A549 (cell line): ENCODE data around the gene MOCOS. TPM values are rescaled to one million over a fixed set of nuclear protein-coding genes. Genes with fewer than 3 reads are reported as not detected.

Source experiments
- ATAC-seq, 2 experiments: fragments of 200-7000 bp in 1 of 2; fragments of >200 bp in 1 of 2; cut with Nextera tagmentation in 1 of 2; cut with Tn5 transposase in 1 of 2; 3 replicates each; pipeline versions ENCODE4 v1.8.0 to v1.9.1; 2018 to 2020; ENCODE audit warnings: mild to moderate bottlenecking in 1 of 2, moderate library complexity in 1 of 2
- CTCF ChIA-PET: fragments of 300-600 bp; sonication (Branson Sonifier 250); formaldehyde crosslinking; extraction: SDS; loops from one replicate; lab custom pipeline; 2021; ENCODE audit warnings: antibody characterized with exemption, inconsistent platforms; lab: Yijun Ruan, JAX
- POLR2A ChIA-PET: fragments of 350-600 bp; formaldehyde crosslinking; extraction: SDS; loops from one replicate; lab custom pipeline; 2021; ENCODE audit warnings: antibody characterized with exemption, inconsistent platforms; lab: Yijun Ruan, JAX
- DNase-seq, 2 experiments: peaks; one replicate each; pipeline versions ENCODE4 v3.0.0 to v3.0.0-alpha.2; 2011 to 2016; ENCODE audit warnings: low read depth in 1 of 2, low spot score in 1 of 2
- FAIRE-seq: peaks from 2 replicates; lab custom pipeline; 2011; peaks lifted over from hg19 to GRCh38; lab: Jason Lieb, UNC
- H3K27ac ChIP-seq, 2 experiments: fragments of >200 bp; sonication (Bioruptor Twin); formaldehyde crosslinking; 3 replicates each; pipeline ENCODE4 v1.5.1; 2016 to 2017
- H3K4me1 ChIP-seq: fragments of >200 bp; sonication (Bioruptor Twin); formaldehyde crosslinking; 3 replicates; pipeline ENCODE4 v1.6.1; 2016
- H3K4me2 ChIP-seq: fragments of >200 bp; sonication (Bioruptor Twin); formaldehyde crosslinking; 3 replicates; pipeline ENCODE4 v1.6.1; 2016
- H3K4me3 ChIP-seq: fragments of >200 bp; sonication (Bioruptor Twin); formaldehyde crosslinking; 3 replicates; pipeline ENCODE4 v1.5.1; 2016
- H3K9me3 ChIP-seq: fragments of >200 bp; sonication (Bioruptor Twin); formaldehyde crosslinking; 3 replicates; pipeline ENCODE4 v1.6.1; 2016
- ATOH8 ChIP-seq: fragments of 250-450 bp; sonication (Bioruptor Pico); IDR thresholded peaks from 2 replicates; pipeline ENCODE4 v1.5.0; 2020; ENCODE audit warnings: low read depth, mild to moderate bottlenecking, moderate library complexity
- BHLHE40 ChIP-seq: IDR thresholded peaks from 2 replicates; pipeline ENCODE4 v1.6.1; 2012; ENCODE audit warnings: low read depth, low read length, inconsistent platforms
- CBX8 ChIP-seq: fragments of 200-600 bp; sonication (generic); IDR thresholded peaks from 2 replicates; pipeline ENCODE4 v1.6.1; 2016
- CTCF ChIP-seq: fragments of >200 bp; sonication (Bioruptor Twin); formaldehyde crosslinking; IDR thresholded peaks from 3 replicates; pipeline ENCODE4 v1.5.1; 2016
- E2F6 ChIP-seq: IDR thresholded peaks from 2 replicates; pipeline ENCODE4 v1.6.1; 2012; ENCODE audit warnings: low read depth, borderline replicate concordance
- EHMT2 ChIP-seq: fragments of 200-600 bp; sonication (generic); IDR thresholded peaks from 2 replicates; pipeline ENCODE4 v1.6.1; 2016; ENCODE audit warnings: antibody characterized with exemption, low read depth, mild to moderate bottlenecking, moderate library complexity
- EP300 ChIP-seq, 2 experiments: fragments of >200 bp; sonication (Bioruptor Twin); formaldehyde crosslinking; IDR thresholded peaks; 2 replicates in 1 of 2; 3 replicates in 1 of 2; pipeline ENCODE4 v1.6.1; 2016 to 2017
- FOSL2 ChIP-seq, 2 experiments: fragments of 450-650 bp in 1 of 2; fragments of >200 bp in 1 of 2; sonication (Bioruptor Twin) in 1 of 2; formaldehyde crosslinking; IDR thresholded peaks; 2 replicates each; pipeline versions ENCODE4 v1.5.0 to v1.6.1; 2016 to 2020; ENCODE audit warnings: mild to moderate bottlenecking in 1 of 2, moderate library complexity in 1 of 2
- GATA3 ChIP-seq: IDR thresholded peaks from 2 replicates; pipeline ENCODE4 v1.6.1; 2012; ENCODE audit warnings: borderline replicate concordance
- HDAC2 ChIP-seq: fragments of 200-600 bp; sonication (generic); IDR thresholded peaks from 2 replicates; pipeline ENCODE4 v1.6.1; 2016
- HEYL ChIP-seq: fragments of 250-450 bp; sonication (Bioruptor Pico); IDR thresholded peaks from 2 replicates; pipeline ENCODE4 v1.8.0; 2021; ENCODE audit warnings: mild to moderate bottlenecking, moderate library complexity
- JUNB ChIP-seq: fragments of >200 bp; sonication (Bioruptor Twin); formaldehyde crosslinking; IDR thresholded peaks from 2 replicates; pipeline ENCODE4 v1.6.1; 2016
- MAZ ChIP-seq: fragments of 150-350 bp; IDR thresholded peaks from 2 replicates; pipeline ENCODE4 v1.6.1; 2014; ENCODE audit warnings: antibody characterized with exemption, low read depth, low read length, borderline replicate concordance
- MYC ChIP-seq: IDR thresholded peaks from 2 replicates; pipeline ENCODE4 v1.6.1; 2012; ENCODE audit warnings: mild to moderate bottlenecking, inconsistent platforms, low read length, improper control_type of control experiment, borderline replicate concordance
- PHF8 ChIP-seq: fragments of 200-600 bp; sonication (generic); IDR thresholded peaks from 2 replicates; pipeline ENCODE4 v1.6.1; 2016; ENCODE audit warnings: low read depth, mild to moderate bottlenecking, antibody characterized with exemption, moderate library complexity, borderline replicate concordance
- POLR2AphosphoS2 ChIP-seq: conservative IDR thresholded peaks from 2 replicates; pipeline ENCODE4 v1.6.1; 2012; ENCODE audit warnings: low read length, improper control_type of control experiment, inconsistent platforms
- RFX5 ChIP-seq: fragments of 450-650 bp; IDR thresholded peaks from 2 replicates; pipeline ENCODE4 v1.7.1; 2014; ENCODE audit warnings: antibody characterized with exemption, mild to moderate bottlenecking, moderate library complexity
- RNF2 ChIP-seq: fragments of 200-600 bp; sonication (generic); IDR thresholded peaks from 2 replicates; pipeline ENCODE4 v1.6.1; 2016; ENCODE audit warnings: low read depth, mild to moderate bottlenecking, antibody characterized with exemption, moderate library complexity, borderline replicate concordance
- SMC3 ChIP-seq: fragments of >200 bp; sonication (Bioruptor Twin); formaldehyde crosslinking; IDR thresholded peaks from 3 replicates; pipeline ENCODE4 v1.6.1; 2018; ENCODE audit warnings: inconsistent platforms
- TFCP2L1 ChIP-seq: fragments of 250-450 bp; sonication (Bioruptor Pico); IDR thresholded peaks from 2 replicates; pipeline ENCODE4 v1.5.0; 2021; ENCODE audit warnings: mild to moderate bottlenecking
- ZFP36 ChIP-seq: fragments of 450-650 bp; IDR thresholded peaks from 2 replicates; pipeline ENCODE4 v1.6.1; 2014; ENCODE audit warnings: borderline replicate concordance; ENCODE audit not compliant: partially characterized antibody
- WGBS: methylation state at CpG from one replicate; pipeline ENCODE4 v1.1.6; 2017; ENCODE audit errors: missing lambda C conversion rate; 5-methylcytosine and 5-hydroxymethylcytosine counted together
- polyA plus RNA-seq, 4 experiments: library from polyadenylated mRNA; depleted of rRNA in 3 of 4; stranded (reverse); fragments of >200 nt; fragmentation: RNase III in 1 of 4; extraction: RNeasy Plus Mini Kit Qiagen cat#74134 plus additional on column Dnase treatment in 1 of 4; gene quantifications; 2 replicates in 3 of 4; 3 replicates in 1 of 4; pipeline ENCODE4 v1.2.3, GENCODE V29; 2011 to 2017
- TF ChIP-seq, protein P1 (sequence below): fragments of 200-600 bp; sonication (generic); IDR thresholded peaks from 2 replicates; pipeline ENCODE4 v1.6.1; 2016; ENCODE audit warnings: antibody characterized with exemption, mild to moderate bottlenecking, moderate library complexity
- TF ChIP-seq, protein P2 (sequence below): IDR thresholded peaks from 2 replicates; pipeline ENCODE4 v1.6.1; 2012

The MOCOS gene
- polyA plus RNA-seq, 2 of the 4 experiments (the other 2 are of a cell fraction), result 2.7 to 8.1 TPM

- TF ChIP-seq, protein P1, sequence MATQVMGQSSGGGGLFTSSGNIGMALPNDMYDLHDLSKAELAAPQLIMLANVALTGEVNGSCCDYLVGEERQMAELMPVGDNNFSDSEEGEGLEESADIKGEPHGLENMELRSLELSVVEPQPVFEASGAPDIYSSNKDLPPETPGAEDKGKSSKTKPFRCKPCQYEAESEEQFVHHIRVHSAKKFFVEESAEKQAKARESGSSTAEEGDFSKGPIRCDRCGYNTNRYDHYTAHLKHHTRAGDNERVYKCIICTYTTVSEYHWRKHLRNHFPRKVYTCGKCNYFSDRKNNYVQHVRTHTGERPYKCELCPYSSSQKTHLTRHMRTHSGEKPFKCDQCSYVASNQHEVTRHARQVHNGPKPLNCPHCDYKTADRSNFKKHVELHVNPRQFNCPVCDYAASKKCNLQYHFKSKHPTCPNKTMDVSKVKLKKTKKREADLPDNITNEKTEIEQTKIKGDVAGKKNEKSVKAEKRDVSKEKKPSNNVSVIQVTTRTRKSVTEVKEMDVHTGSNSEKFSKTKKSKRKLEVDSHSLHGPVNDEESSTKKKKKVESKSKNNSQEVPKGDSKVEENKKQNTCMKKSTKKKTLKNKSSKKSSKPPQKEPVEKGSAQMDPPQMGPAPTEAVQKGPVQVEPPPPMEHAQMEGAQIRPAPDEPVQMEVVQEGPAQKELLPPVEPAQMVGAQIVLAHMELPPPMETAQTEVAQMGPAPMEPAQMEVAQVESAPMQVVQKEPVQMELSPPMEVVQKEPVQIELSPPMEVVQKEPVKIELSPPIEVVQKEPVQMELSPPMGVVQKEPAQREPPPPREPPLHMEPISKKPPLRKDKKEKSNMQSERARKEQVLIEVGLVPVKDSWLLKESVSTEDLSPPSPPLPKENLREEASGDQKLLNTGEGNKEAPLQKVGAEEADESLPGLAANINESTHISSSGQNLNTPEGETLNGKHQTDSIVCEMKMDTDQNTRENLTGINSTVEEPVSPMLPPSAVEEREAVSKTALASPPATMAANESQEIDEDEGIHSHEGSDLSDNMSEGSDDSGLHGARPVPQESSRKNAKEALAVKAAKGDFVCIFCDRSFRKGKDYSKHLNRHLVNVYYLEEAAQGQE, result no peak
- TF ChIP-seq PHF8 (no peak), TFCP2L1 (CRISPR knock-in tag) (no peak), CBX8 (no peak), E2F6 (no peak)
- TF ChIP-seq, all 56 proteins: peak for 0
Measured at GRCh38 chr18:36176177-36176584, 11.1 kb upstream of the MOCOS start (continued).

DNA sequence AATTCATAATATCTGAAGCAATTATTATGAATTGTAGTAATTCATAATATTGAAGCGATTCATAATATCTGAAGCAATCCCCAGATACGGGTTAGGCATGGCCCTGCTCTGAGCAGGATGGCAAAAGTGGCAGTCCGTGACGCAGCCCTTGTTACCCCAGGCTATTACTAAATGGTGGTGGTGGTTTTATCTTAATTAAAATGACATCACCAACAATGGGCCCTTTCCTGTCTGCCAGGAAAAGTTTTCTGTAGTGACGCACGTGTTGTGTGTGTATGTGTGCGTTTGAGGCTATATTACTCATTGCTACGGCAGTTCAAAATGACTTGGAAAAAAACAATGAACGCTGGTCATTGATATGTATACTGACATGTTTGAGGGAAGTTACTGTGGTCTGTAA lies 10.6 kb upstream of the MOCOS start:
- H3K4me1 ChIP-seq, result no peaks in the 10 kb centered on the region
- 92% methylated on average over 9 of the region's 9 CpGs for WGBS

GRCh38 chr18:36177913-36178312 lies 9.4 kb upstream of the MOCOS start:
- ChIA-PET POLR2A (no interaction called here), CTCF (no interaction called here)
- Histone ChIP-seq H3K9me3 (no peaks in the 10 kb centered on the region), H3K4me2 (no peak overlapping the region), H3K4me3 (no peak overlapping the region), H3K27ac (no peak overlapping the region), H3K4me1 (no peaks in the 10 kb centered on the region)
- ATAC-seq, result no peak
- no peak for TF ChIP-seq FOSL2 (IDR thresholded peaks at IDR 0.05)
- no peak for TF ChIP-seq FOSL2 (CRISPR knock-in tag; IDR thresholded peaks at IDR 0.05)
- TF ChIP-seq ATOH8 (CRISPR knock-in tag), result no peak
- no peak for TF ChIP-seq EP300 (IDR thresholded peaks at IDR 0.05)
- no peak for TF ChIP-seq MYC
- no peak for TF ChIP-seq RFX5
- TF ChIP-seq ZFP36, result no peak
- no peak for TF ChIP-seq HDAC2
- TF ChIP-seq EHMT2, result no peak
- TF ChIP-seq, protein P1, result no peak
- TF ChIP-seq RNF2, result no peak
- no peak for TF ChIP-seq SMC3
- no peak for TF ChIP-seq POLR2AphosphoS2
- no peak for TF ChIP-seq HEYL (CRISPR knock-in tag)
- TF ChIP-seq BHLHE40, result no peak
- no peak for TF ChIP-seq PHF8
- no peak for TF ChIP-seq MAZ
- no peak for TF ChIP-seq CTCF
- no peak for TF ChIP-seq GATA3
- WGBS, result 97% methylated on average over 3 of the region's 3 CpGs
- no peak for FAIRE-seq
- DNase-seq, result no peak

More for the DNA sequence above, 10.6 kb upstream of the MOCOS start:
- ATAC-seq (no peak), DNase-seq (no peak), FAIRE-seq (no peak)
- TF ChIP-seq JUNB, result no peak
- no peak for TF ChIP-seq MYC
- TF ChIP-seq, protein P2, sequence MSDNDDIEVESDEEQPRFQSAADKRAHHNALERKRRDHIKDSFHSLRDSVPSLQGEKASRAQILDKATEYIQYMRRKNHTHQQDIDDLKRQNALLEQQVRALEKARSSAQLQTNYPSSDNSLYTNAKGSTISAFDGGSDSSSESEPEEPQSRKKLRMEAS, result no peak
- POLR2A ChIA-PET, result no interaction called here
- Histone ChIP-seq H3K27ac (no peak overlapping the region), H3K4me3 (no peak overlapping the region), H3K9me3 (no peaks in the 10 kb centered on the region), H3K4me2 (no peak overlapping the region)
- CTCF ChIA-PET, result no interaction called here
